GM21723 (cell line): ENCODE results near the gene DYNC1LI1.
"Not testable (repeated sequence)": the region's sequence is repeated elsewhere in the genome, so short reads cannot be mapped to it uniquely, and the experiment has no call there.

Experiments
- ATAC-seq: cut with Tn5 transposase; IDR thresholded peaks from one replicate; pipeline ENCODE4 v1.9.1; 2021; ENCODE audit warnings: mild to moderate bottlenecking, moderate library complexity; ENCODE audit not compliant: unreplicated experiment

DYNC1LI1 gene

GRCh38 chr3:32540899-32541298, 29.8 kb downstream of the DYNC1LI1 start:
- no peak for ATAC-seq

DNA sequence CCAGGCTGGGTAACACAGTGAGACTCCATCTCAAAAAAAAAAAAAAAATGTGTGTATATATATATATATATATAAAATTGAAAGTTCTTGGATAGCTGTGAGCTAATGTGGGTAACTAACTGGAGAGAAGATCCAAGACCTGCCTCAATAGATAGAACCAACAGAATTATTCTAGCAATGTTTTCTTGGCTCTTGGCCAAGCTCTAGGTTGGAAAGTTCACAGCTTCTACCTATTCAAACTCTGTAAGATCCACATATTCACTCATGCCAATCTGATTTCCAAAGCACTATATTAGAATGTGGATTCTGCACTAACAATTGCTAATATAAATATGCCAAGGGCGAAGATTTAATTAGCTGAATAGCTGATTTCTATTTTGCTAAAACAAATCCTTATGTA, 38.2 kb downstream of the DYNC1LI1 start:
- no peak for ATAC-seq

- peak; percentile 60 for ATAC-seq
Measured at GRCh38 chr3:32531010-32531647, 39.5 kb downstream of the DYNC1LI1 start.

DNA sequence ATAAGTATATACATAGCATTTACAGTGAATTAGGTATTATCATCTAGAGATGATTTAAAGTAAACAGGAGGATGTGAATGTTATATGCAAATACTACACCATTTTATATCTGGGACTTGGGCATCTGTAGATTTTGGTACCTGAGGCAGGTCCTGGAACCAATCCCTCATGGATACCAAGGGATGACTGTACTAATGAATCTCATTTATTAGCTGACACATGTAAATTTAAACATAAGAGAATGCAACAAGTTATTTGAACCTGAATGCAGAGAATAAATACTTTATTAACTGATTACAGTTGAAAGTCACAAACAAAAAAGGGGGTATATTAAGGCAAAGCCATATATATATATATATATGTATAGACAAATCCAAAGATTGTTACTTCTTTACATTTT, 44.9 kb downstream of the DYNC1LI1 start:
- ATAC-seq: no peak

DNA sequence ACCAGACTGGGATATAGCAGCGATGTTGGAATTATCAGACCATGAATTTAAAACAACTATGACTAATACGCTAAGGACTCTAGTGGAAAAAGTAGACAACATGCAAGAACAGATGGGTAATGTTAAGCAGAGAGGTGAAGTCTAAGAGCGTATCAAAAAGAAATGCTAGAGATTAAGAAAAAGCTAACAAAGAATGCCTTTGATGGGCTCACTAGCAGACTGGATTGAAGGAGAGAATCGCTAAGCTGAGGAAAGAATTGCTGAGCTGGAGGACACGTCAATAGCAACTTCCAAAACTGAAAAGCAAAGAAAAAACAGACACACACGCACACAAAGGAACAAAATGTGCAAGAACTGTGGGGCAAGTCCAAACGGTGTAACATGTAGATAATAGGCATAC, 48.0 kb downstream of the DYNC1LI1 start:
- ATAC-seq: no peak

DNA sequence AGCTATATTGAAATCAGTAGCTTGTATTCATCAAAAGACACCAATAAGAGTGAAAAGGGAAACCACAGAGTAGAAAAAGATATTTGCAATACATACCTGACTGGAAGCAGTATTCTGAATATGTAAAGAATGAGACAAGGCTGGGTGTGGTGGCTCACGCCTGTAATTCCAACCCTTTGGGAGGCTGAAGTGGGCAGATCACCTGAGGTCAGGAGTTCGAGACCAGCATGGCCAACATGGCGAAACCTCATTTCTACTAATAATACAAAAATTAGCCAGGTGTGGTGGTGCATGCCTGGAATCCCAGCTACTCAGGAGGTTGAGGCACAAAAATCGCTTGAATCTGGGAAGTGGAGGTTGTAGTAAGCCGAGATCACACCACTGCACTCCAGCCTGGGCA, 51.7 kb downstream of the DYNC1LI1 start:
- ATAC-seq: not testable (repeated sequence)

- ATAC-seq: peak; percentile 19
Measured at GRCh38 chr3:32516751-32517150, 53.9 kb downstream of the DYNC1LI1 start.

GRCh38 chr3:32511005-32511404, 59.7 kb downstream of the DYNC1LI1 start:
- no peak for ATAC-seq

DNA sequence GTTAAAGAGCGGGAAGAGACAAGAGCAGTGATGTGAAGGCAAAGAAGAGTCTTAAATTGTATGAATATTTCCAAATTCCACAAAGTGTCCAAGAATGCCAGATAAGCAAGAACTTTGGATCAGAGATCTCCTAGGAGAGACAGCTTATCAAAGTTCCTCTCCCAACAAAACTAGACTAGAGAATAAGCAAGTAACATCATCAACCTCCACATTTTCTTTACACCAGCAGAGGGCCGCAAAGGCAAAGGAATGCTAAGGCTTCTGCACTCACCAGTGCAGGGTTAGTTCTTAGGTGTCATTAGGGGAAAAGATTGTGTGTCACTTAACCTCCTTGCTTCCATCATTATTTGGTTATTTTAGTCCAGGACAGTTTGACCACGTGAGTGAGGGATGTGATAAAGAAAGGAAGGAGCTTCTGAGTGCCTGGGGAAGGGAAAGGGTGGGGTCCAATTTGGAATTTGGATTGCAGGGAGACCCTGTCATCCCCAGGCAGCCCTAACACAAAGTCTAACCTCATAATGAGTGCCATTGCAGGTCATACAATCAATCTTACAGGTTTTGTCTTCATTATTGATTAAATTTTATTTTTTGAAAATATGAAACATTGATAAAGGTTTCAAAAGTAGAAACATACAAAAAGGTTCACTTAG, 60.5 kb downstream of the DYNC1LI1 start:
- peak; percentile 87 for ATAC-seq

DNA sequence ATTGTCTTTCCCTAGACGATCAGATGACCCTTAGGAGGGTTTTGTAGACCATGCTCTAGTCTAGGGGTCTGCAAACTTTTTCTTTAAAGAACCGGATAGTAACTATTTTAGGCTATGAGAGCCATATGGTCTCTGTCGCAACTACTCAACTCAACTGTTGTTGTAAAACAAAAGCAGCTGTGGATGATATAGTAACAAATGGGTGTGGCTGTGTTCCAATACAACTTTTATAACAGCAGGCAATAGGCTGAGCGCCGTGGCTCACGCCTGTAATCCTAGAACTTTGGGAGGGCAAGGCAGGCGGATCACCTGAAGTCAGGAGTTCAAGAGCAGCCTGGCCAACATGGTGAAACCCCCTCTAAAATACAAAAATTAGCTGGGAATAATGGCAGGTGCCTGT, 61.9 kb downstream of the DYNC1LI1 start:
- no peak for ATAC-seq

GRCh38 chr3:32506466-32506865, 64.2 kb downstream of the DYNC1LI1 start:
- no peak for ATAC-seq

DNA sequence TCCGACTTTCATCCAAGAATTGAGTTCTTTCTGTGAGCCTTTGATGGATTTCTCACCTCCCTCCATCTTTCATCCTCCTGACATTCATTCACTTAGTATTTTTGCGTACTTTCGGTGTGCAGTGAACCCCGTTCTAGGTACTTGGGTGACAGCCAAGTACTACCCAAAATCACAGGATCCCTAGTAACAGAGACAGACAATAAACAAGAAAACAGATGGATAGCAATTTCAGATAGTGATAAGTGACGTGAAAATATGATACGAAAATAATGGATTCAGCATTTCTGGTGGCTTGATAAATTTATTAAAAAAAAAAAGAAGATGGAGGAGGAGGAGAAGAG, 67.7 kb downstream of the DYNC1LI1 start:
- peak; percentile 17 for ATAC-seq

DNA sequence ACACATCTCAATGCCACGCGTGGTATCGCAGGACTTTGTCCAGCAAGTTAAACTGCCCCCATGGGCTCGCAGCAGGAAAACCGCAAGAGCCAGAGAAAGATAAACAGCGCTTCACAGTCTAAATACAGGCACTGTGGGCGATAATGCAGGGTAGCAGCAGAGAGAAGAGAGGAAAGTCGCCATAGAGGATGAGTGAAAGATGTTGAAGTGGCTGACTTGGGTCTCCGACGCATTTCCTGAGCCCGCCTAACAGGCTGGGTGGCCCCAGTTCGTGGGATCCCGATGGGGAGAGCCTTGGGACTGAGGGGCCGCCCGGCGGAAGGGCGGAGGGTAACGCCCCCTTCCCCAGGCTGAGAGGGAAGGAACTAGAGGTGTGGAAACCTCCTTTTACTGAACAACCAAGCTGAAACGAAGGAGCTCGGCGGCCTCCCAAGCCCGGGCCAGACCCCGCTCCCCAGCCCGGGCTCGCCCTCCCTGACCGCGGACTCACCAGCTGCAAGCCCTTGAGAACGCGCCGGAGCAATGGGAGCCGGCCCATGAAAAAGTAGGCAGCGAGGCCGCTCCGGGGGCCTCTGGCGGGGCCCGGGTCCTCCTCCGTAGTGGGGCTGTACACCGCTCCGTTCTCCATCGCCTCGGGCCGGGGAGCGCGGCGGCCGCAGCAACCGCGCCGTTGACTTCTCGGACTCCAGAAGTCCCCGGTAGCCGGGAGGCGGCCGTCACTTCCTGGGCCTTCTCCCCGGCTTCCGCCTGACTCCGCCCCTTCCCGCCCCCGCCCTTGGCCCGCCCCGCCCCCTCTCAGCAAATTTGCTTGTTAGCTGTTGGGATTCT, 68.3 kb downstream of the DYNC1LI1 start, which contains the start of gene CMTM6:
Gene CMTM6, minus strand, starts transcription at position 735 of the 828 bp plus-strand sequence. Its CDS starts 107 bp downstream, at position 628.
- peak; percentile 79 for ATAC-seq

DNA sequence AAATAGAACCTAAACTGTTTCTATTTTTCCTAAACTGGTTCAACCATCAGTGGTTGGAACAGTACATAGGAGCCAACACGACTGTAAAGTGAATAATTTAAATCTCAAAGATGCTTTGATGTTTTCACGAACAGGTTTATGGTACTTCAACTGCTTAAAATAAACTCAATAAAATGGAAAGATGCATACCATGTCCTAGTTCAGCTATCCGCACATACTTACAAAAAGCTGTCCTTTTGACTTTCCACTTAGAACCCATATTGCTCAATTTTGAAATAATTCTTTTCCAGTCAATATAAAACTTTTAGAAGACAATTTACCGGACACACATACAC, 68.9 kb downstream of the DYNC1LI1 start:
- ATAC-seq: peak; percentile 1

DNA sequence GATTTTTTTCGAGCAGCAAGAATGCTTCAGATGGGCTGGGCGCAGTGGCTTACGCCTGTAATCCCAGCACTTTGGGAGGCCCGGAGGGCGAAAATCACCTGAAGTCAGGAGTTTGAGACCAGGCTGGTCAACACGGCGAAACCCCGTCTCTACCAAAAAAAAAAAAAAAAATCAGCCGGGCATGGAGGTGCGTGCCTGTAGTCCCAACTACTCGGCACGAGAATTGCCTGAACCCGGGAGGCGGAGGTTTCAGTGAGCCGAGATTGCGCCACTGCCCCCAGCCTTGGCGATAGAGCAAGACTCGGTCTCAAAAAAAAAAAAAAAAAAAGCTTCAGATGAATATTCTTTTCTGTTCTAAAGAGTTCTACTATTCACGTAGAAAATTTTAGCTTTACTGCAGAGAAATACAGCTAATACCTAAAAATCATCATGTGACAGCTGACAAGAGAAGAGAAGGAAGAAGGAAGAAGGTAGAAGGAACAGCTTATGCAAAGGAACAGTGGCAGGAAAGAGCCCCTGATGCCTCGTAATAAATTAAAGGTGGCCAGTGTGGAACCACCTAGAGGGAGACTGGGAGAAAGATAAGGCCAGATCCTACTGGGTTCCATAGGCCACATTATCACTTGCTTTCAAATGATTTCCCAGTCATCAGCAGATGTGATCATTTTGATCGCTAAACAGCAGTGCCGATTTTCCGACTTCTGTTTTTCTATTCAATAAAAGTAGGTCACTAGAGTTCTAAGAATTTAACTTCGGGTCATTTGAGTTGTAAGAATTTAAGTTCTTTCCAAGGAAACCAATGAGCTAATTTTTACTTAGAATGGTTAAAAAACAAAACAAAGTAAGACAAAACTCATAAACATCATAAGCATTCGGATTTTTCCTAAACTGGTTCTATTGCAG, 69.5 kb downstream of the DYNC1LI1 start:
- ATAC-seq: no peak

- ATAC-seq: no peak
Measured at GRCh38 chr3:32500231-32500630, 70.4 kb downstream of the DYNC1LI1 start.

GRCh38 chr3:32499585-32499984, 71.1 kb downstream of the DYNC1LI1 start:
- no peak for ATAC-seq

GRCh38 chr3:32498992-32499391, 71.7 kb downstream of the DYNC1LI1 start:
- no peak for ATAC-seq

DNA sequence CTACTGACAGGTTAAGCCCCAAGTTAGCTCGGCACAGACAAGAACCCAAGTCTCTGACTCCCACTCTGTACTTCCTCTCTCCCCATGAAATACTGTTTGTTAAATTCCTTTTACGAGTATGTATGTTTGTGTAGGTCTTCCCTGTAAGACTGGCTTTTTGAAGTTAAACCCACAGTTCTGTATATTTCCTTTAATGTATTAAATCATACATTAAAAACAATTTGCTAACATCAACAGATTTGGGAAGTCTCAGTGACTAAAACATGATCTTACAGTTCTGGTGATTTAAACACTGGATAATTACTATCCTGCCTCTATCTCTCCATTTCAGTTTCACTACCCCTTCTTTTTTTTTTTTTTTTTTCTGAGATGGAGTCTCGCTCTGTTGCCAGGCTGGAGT, 72.4 kb downstream of the DYNC1LI1 start:
- ATAC-seq: no peak

DNA sequence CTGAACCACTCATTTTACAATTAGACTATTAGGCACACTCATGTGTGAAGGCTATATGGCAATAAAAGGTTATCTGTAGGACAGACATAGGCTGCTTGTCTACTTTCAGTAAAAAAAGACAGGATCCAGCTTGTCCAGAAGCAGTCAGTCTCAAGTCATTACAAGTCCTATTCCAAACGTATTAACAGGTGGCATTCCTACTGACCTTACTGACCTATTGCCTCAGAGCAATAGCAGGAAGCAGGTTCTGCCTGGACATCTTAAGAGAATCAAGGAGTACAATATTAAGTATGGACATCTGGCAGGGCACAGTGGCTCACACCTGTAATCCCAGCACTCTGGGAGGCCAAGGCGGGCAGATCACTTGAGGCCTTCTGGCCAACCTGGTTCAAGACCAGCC, 75.0 kb downstream of the DYNC1LI1 start:
- ATAC-seq: no peak

DNA sequence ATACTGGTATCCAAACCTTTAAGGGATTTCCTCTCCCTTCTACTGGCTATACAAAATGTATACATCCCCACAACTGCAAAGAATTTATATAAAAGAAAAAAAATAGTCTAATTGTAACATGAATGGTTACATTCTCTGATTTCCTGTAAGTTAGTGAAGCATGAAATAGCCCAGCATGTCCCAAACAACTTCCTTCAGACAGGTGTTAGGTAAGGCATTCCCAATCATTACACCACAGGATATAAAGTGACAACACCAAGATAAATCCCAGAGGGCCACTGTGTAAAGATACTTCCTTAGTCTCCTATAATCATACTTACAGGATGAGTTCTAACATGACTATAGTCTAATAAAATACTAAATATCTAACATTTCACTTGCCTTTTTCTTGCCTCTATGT, 75.6 kb downstream of the DYNC1LI1 start:
- no peak for ATAC-seq
